Activated CD8-positive, alpha-beta memory T cell treated with anti-CD3 and anti-CD28 coated beads, Interleukin-2, amount 50 U/mL, for 24 hours (primary cell): ENCODE results near the gene AEBP2.
"Not testable (repeated sequence)": the region's sequence is repeated elsewhere in the genome, so short reads cannot be mapped to it uniquely, and the experiment has no call there.

Experiments
- DNase-seq: peaks from one replicate; pipeline ENCODE4 v3.0.0-alpha.2; 2020; ENCODE audit errors: extremely low read depth

AEBP2 gene

DNA sequence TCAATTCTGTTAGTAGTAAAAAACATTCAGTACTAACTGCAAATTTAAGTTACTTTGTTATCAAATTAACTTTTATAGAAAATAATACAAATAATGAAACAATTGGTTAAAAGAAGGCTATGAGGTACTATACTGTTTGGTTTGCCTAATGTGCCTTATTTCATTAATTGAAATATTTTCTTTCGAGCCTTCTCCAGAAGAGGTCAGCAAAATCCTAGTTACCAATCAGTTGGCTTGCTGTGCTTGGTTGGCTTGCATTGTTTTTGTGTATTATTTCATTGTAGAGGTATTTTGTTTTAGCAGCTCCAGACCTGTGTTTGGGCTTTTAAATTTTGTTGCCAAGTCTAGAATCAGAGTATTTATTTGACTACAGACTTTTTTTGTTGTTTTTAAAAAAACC, 68.5 kb downstream of the AEBP2 start:
- DNase-seq: no peak

- DNase-seq: no peak
Observed at GRCh38 chr12:19510461-19510860, 71.2 kb downstream of the AEBP2 start.

DNA sequence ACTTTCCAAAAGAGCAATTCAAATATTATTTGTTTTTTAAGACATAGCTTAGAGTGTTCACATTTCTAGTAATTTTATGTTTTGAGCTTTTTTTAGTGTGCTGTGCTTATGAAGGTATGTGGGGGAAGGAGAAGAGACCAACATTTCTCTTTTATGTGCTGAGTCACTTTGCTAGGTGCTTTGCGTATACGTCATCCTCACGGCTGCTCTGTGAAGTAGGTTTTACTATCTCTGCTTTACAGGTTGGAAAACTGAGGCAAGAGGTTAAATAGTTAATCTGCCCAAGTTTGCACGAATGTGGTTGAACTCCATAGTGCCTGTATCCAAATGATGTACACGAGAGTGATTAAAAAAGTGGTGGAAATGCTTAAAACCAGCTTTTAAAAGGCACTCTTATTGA, 75.9 kb downstream of the AEBP2 start:
- no peak for DNase-seq

DNA sequence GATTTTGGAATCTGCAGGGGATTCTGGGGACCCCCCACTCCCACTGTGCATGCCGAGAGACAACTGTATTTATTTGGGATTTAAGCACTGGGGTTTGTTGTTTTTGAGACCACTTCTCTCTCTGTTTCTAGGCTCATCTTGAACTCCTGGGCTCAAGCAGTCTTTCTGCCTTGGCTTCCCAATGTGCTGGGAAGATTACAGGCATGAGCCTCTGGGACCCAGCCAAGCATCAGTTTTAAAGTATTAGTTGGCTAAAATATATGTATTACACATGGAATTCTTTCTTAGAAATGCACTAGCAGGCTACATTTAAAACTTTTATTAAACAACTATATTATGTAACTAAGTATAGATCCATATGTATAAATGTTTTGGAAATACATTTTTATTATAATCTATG, 78.3 kb downstream of the AEBP2 start:
- no peak for DNase-seq

- no peak for DNase-seq
Observed at GRCh38 chr12:19518209-19518608, 78.9 kb downstream of the AEBP2 start.

GRCh38 chr12:19520646-19521415, 81.5 kb downstream of the AEBP2 start:
- DNase-seq: no peak

DNA sequence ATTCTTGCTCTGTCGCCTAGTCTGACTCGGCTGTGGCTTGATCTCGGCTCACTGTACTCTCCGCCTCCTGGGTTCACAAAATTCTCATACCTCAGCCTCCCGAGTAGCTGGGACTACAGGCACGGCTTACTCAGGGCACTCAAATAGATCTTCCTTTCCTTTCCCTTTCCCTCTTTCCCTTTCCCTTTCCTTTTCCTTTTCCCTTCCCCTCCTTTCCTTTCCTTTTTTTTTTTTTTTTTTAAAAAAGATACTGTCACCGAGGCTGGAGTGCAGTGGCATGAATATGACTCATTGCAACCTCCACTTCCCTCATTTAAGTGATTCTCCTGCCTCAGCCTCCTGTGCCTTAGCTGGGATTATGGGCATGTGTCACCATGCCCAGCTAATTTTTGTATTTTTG, 86.0 kb downstream of the AEBP2 start:
- DNase-seq: no peak

DNA sequence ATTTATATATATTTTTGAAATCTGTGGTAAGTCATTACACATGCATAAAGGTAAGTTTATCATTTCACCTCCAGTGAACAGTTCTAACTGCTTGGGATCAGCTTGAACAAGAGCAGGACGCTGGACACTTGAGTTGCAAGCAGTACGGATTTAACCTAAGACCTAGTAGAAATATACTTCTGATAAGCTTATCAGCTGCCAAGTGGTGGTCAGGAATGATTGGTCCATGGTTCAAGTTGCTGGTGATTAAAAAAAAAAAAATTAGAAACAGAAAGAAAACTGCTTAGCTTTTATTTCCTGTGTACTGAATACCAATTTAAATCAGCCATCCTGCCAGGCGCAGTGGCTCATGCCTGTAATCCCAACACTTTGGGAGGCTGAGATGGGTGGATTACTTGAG, 88.6 kb downstream of the AEBP2 start:
- no peak for DNase-seq

- no peak for DNase-seq
Observed at GRCh38 chr12:19528750-19529149, 89.5 kb downstream of the AEBP2 start.

DNA sequence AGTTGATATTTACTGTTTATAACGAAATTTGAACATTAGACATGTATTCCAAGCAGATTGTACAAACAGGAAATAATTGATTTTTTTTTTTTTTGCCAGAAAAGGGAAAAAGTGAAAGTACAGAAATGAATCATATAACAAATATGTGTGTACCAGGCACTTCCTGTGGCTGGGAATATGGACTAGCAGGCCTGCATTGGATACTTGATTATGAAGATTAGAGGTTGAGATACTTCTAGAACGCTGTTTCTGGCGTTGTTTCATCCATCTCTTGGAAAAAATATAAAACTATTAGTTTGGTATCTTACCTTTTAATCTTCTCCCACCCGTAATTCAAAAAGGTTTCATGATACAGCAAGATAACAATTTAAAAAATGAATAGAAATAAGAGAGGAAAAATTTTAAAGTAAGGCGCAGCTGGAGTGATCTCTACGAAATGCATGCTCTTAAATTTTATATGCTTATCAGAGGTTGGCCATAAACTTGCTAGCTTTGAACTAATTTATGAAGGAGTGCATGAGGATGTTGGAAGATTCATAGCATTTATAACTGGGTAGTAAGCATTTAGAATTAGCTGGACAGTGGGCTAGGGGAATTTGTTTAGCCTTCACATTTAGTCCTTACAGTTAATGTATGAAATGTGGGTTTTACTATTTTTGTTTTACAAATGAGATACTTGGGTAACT, 90.8 kb downstream of the AEBP2 start:
- DNase-seq: no peak

- no peak for DNase-seq
Observed at GRCh38 chr12:19530637-19531023, 91.3 kb downstream of the AEBP2 start.

- DNase-seq: no peak
Observed at GRCh38 chr12:19533567-19533966, 94.3 kb downstream of the AEBP2 start.

- DNase-seq: no peak
Observed at GRCh38 chr12:19539071-19539470, 99.8 kb downstream of the AEBP2 start.

- no peak for DNase-seq
Observed at GRCh38 chr12:19539836-19540235, 100.5 kb downstream of the AEBP2 start.

DNA sequence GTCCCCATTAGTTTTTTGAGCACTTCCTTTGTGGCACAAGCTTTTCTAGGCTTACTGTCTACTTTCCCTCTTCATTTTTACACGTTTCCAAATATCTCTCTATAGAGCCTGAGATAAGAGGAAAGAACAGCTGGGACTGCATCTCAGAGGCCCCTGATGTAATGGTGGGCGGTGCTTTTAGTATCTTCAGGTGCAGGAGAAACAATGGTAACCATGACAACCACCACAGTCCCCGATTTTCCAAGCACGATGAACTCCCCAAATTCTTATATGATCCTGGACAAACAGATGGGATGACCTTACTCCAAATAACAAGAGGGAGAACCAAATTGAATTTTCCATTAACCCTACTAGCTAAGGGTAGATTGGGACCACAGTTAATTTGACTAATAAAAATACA, 103.3 kb downstream of the AEBP2 start:
- DNase-seq: no peak

- no peak for DNase-seq
Observed at GRCh38 chr12:19544353-19544752, 105.1 kb downstream of the AEBP2 start.

- DNase-seq: no peak
Observed at GRCh38 chr12:19545301-19545700, 106.0 kb downstream of the AEBP2 start.

DNA sequence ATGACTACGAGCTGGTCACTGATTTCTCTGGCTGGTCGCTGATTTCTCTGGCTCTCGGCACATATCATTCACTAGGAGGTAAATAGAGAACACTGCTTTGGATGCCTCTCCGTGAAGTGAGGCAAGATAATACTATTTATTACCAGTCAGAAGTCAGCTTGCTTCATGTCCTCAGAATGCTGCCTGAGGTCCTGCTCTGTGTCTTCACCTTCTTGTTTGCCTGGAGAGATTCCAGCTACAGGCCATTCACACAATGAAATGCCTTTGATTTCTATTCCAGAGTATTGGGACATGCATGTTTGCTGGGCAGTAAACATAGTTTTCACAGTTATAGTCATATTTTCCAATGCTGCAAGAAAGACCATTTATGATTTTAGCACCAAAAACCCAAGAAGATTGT, 106.7 kb downstream of the AEBP2 start:
- DNase-seq: no peak

- DNase-seq: no peak
Observed at GRCh38 chr12:19546611-19547162, 107.4 kb downstream of the AEBP2 start.

- no peak for DNase-seq
Observed at GRCh38 chr12:19547271-19547671, 108.0 kb downstream of the AEBP2 start.

GRCh38 chr12:19548834-19549233, 109.5 kb downstream of the AEBP2 start:
- no peak for DNase-seq

- DNase-seq: no peak
Observed at GRCh38 chr12:19550626-19551025, 111.3 kb downstream of the AEBP2 start.

GRCh38 chr12:19552441-19553097, 113.3 kb downstream of the AEBP2 start:
- DNase-seq: not testable (repeated sequence)
